Type B pancreatic cell (in vitro differentiated cells): Measurements from ENCODE around the gene ATOH1. TPM values are rescaled to one million over a fixed set of nuclear protein-coding genes. Genes with fewer than 3 reads are reported as not detected.

Experiments
- DNase-seq: peaks from one replicate; pipeline ENCODE4 v3.0.0; 2021; ENCODE audit warnings: mixed read lengths; ENCODE audit not compliant: unreplicated experiment; ENCODE audit errors: extremely low spot score
- H3K27ac Mint-ChIP-seq: 2 replicates; pipeline ENCODE4 v1.8.0; 2021; ENCODE audit warnings: mild to moderate bottlenecking, mixed read lengths
- H3K27me3 Mint-ChIP-seq: 2 replicates; pipeline ENCODE4 v1.8.0; 2021; ENCODE audit warnings: mixed read lengths
- H3K36me3 Mint-ChIP-seq: 2 replicates; pipeline ENCODE4 v1.8.0; 2021; ENCODE audit warnings: mixed read lengths
- H3K4me1 Mint-ChIP-seq: one replicate; pipeline ENCODE4 v1.8.0; 2021; ENCODE audit warnings: mixed read lengths; ENCODE audit not compliant: unreplicated experiment
- H3K4me3 Mint-ChIP-seq: 2 replicates; pipeline ENCODE4 v1.8.0; 2021; ENCODE audit warnings: mild to moderate bottlenecking, mixed read lengths
- H3K9me3 Mint-ChIP-seq: 2 replicates; pipeline ENCODE4 v1.8.0; 2021; ENCODE audit warnings: mixed read lengths
- CTCF ChIP-seq: fragments of 200-600 bp; sonication (generic); conservative IDR thresholded peaks from 2 replicates; pipeline ENCODE4 v1.5.0; 2021; ENCODE audit warnings: antibody characterized with exemption, mild to moderate bottlenecking
- total RNA-seq: library from RNA; stranded (reverse); gene quantifications from 2 replicates; pipeline ENCODE4 v1.2.1, GENCODE V29; 2021; ENCODE audit warnings: low replicate concordance

ATOH1 gene
- total RNA-seq, 1 donor from 2014 or later: 0.97 TPM

GRCh38 chr4:93878566-93878965, 50.0 kb downstream of the ATOH1 start:
- no peak for DNase-seq
- peaks cover 10% of the 10 kb centered on the region for H3K27me3 Mint-ChIP-seq
- H3K36me3 Mint-ChIP-seq: no peaks in the 10 kb centered on the region
- no peak overlapping the region for H3K4me3 Mint-ChIP-seq
- no peaks in the 10 kb centered on the region for H3K9me3 Mint-ChIP-seq
- peak overlapping the region; percentile 1 for H3K27ac Mint-ChIP-seq
- TF ChIP-seq CTCF: no peak
- no peaks in the 10 kb centered on the region for H3K4me1 Mint-ChIP-seq

GRCh38 chr4:93879919-93880318, 51.4 kb downstream of the ATOH1 start:
- Mint-ChIP-seq H3K9me3 (no peaks in the 10 kb centered on the region), H3K4me3 (no peak overlapping the region), H3K36me3 (no peaks in the 10 kb centered on the region), H3K4me1 (no peaks in the 10 kb centered on the region), H3K27me3 (peaks cover 10% of the 10 kb centered on the region), H3K27ac (no peak overlapping the region)
- TF ChIP-seq CTCF: no peak
- no peak for DNase-seq
